ENCODE results near the gene TM7SF2. TPM values are rescaled to one million over a fixed set of nuclear protein-coding genes. Genes with fewer than 3 reads are reported as not detected.

TM7SF2 gene
- total and polyA plus RNA-seq, 2 of the 13 experiments (the other 11 are each of a cell fraction or from before 2014, with no cell fraction given) = 56.0 to 66.9 TPM

DNA sequence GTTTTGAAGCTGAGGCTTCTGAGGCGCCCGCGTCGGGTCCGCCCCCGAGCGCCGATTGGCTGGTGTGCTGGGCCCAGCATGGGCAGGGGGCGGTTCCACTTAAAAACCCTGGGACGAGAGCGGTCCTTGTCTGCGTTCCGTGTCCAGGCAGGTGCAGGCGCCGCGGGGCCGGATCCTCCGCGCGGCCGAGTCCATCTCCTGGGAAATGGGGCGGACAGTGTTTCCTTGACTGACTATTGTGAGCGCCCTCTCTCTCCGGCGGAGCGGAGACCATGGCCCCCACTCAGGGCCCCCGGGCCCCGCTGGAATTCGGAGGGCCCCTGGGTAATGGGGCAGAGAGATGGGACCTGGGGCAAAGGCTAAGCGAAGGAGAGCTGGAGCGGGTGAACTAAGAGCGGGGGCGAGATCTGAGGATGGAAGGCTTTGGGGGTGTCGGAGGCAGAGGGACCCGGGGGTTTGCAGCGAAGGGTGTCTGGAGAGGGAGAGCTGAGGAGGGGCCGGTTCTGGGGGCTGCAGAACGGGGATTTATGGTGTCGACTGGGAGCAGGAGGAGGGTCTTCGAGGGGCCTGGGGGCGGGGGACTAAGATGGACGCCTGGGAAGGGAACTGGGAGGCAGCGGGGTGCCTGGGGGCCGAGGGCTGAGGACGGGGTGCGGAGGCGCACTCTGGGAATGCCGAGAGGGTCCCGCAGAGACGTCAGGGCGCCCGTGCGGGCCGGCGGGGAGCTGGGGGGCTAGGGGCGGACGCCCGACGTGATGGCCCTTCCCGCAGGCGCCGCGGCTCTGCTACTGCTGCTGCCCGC lies at the start of gene TM7SF2 (continued):
- TF ChIP-seq, protein P1, sequence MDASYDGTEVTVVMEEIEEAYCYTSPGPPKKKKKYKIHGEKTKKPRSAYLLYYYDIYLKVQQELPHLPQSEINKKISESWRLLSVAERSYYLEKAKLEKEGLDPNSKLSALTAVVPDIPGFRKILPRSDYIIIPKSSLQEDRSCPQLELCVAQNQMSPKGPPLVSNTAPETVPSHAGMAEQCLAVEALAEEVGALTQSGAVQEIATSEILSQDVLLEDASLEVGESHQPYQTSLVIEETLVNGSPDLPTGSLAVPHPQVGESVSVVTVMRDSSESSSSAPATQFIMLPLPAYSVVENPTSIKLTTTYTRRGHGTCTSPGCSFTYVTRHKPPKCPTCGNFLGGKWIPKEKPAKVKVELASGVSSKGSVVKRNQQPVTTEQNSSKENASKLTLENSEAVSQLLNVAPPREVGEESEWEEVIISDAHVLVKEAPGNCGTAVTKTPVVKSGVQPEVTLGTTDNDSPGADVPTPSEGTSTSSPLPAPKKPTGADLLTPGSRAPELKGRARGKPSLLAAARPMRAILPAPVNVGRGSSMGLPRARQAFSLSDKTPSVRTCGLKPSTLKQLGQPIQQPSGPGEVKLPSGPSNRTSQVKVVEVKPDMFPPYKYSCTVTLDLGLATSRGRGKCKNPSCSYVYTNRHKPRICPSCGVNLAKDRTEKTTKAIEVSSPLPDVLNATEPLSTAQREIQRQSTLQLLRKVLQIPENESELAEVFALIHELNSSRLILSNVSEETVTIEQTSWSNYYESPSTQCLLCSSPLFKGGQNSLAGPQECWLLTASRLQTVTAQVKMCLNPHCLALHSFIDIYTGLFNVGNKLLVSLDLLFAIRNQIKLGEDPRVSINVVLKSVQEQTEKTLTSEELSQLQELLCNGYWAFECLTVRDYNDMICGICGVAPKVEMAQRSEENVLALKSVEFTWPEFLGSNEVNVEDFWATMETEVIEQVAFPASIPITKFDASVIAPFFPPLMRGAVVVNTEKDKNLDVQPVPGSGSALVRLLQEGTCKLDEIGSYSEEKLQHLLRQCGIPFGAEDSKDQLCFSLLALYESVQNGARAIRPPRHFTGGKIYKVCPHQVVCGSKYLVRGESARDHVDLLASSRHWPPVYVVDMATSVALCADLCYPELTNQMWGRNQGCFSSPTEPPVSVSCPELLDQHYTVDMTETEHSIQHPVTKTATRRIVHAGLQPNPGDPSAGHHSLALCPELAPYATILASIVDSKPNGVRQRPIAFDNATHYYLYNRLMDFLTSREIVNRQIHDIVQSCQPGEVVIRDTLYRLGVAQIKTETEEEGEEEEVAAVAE (CRISPR knock-in tag; IDR thresholded peaks at IDR 0.05; ENCODE audit: borderline replicate concordance) = no peak
- TF ChIP-seq ZNF33B (CRISPR knock-in tag; IDR thresholded peaks at IDR 0.05) = no peak
- TF ChIP-seq EED (CRISPR knock-in tag; IDR thresholded peaks at IDR 0.05) = 0 out of 2 replicates have a peak, but pooled peaks have one; percentile 53
- TF ChIP-seq ZBTB21 (CRISPR knock-in tag; IDR thresholded peaks at IDR 0.05) = no peak
- TF ChIP-seq NR2F1 (CRISPR knock-in tag; IDR thresholded peaks at IDR 0.05) = no peak
- TF ChIP-seq, protein P2, sequence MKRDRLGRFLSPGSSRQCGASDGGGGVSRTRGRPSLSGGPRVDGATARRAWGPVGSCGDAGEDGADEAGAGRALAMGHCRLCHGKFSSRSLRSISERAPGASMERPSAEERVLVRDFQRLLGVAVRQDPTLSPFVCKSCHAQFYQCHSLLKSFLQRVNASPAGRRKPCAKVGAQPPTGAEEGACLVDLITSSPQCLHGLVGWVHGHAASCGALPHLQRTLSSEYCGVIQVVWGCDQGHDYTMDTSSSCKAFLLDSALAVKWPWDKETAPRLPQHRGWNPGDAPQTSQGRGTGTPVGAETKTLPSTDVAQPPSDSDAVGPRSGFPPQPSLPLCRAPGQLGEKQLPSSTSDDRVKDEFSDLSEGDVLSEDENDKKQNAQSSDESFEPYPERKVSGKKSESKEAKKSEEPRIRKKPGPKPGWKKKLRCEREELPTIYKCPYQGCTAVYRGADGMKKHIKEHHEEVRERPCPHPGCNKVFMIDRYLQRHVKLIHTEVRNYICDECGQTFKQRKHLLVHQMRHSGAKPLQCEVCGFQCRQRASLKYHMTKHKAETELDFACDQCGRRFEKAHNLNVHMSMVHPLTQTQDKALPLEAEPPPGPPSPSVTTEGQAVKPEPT (CRISPR knock-in tag; IDR thresholded peaks at IDR 0.05; ENCODE audit: low read depth) = no peak
- TF ChIP-seq ZSCAN12 (CRISPR knock-in tag; IDR thresholded peaks at IDR 0.05) = peak; percentile 40; the same call in 1 of the 2 replicates
- 0 out of 2 replicates have a peak, but pooled peaks have one; percentile 59 for TF ChIP-seq ZNF564 (CRISPR knock-in tag; IDR thresholded peaks at IDR 0.05)
- peak; percentile 47; the same call in 1 of the 2 replicates for TF ChIP-seq ZNF772 (CRISPR knock-in tag; IDR thresholded peaks at IDR 0.05)
- TF ChIP-seq, protein P3, sequence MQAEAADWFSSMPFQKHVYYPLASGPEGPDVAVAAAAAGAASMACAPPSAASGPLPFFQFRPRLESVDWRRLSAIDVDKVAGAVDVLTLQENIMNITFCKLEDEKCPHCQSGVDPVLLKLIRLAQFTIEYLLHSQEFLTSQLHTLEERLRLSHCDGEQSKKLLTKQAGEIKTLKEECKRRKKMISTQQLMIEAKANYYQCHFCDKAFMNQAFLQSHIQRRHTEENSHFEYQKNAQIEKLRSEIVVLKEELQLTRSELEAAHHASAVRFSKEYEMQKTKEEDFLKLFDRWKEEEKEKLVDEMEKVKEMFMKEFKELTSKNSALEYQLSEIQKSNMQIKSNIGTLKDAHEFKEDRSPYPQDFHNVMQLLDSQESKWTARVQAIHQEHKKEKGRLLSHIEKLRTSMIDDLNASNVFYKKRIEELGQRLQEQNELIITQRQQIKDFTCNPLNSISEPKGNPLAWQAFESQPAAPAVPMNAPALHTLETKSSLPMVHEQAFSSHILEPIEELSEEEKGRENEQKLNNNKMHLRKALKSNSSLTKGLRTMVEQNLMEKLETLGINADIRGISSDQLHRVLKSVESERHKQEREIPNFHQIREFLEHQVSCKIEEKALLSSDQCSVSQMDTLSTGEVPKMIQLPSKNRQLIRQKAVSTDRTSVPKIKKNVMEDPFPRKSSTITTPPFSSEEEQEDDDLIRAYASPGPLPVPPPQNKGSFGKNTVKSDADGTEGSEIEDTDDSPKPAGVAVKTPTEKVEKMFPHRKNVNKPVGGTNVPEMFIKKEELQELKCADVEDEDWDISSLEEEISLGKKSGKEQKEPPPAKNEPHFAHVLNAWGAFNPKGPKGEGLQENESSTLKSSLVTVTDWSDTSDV (CRISPR knock-in tag; IDR thresholded peaks at IDR 0.05) = no peak
- no peak for TF ChIP-seq ZNF251 (CRISPR knock-in tag; IDR thresholded peaks at IDR 0.05)
- no peak for TF ChIP-seq NFATC3 (CRISPR knock-in tag; IDR thresholded peaks at IDR 0.05)
- TF ChIP-seq ZSCAN30 (CRISPR knock-in tag; IDR thresholded peaks at IDR 0.05) = peak; percentile 50; the same call in 1 of the 2 replicates
- TF ChIP-seq, protein P4, sequence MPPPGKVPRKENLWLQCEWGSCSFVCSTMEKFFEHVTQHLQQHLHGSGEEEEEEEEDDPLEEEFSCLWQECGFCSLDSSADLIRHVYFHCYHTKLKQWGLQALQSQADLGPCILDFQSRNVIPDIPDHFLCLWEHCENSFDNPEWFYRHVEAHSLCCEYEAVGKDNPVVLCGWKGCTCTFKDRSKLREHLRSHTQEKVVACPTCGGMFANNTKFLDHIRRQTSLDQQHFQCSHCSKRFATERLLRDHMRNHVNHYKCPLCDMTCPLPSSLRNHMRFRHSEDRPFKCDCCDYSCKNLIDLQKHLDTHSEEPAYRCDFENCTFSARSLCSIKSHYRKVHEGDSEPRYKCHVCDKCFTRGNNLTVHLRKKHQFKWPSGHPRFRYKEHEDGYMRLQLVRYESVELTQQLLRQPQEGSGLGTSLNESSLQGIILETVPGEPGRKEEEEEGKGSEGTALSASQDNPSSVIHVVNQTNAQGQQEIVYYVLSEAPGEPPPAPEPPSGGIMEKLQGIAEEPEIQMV (CRISPR knock-in tag; IDR thresholded peaks at IDR 0.05; ENCODE audit: low read depth) = no peak; the same call in 1 of the 2 replicates
- TF ChIP-seq ZSCAN20 (CRISPR knock-in tag; IDR thresholded peaks at IDR 0.05; ENCODE audit: borderline replicate concordance) = no peak
- no peak for TF ChIP-seq HIVEP1 (CRISPR knock-in tag; IDR thresholded peaks at IDR 0.05)
- TF ChIP-seq SOX13 (IDR thresholded peaks at IDR 0.05) = no peak
- no peak for TF ChIP-seq SOX13 (CRISPR knock-in tag; conservative IDR thresholded peaks at IDR 0.05 in 1 of 2, IDR thresholded peaks at IDR 0.05 in 1 of 2)

All from HepG2 (cell line).